NCI-H2029 treated with DMSO at 0.1 percent for 48 hours (cell line): ENCODE measurements around the gene FRAT2.
"Not testable (repeated sequence)": the region's sequence is repeated elsewhere in the genome, so short reads cannot be mapped to it uniquely, and the experiment has no call there.

Experiments used
- DNase-seq: peaks from one replicate; lab custom pipeline; 2025; lab: John Stamatoyannopoulos, UW

Gene FRAT2

DNA sequence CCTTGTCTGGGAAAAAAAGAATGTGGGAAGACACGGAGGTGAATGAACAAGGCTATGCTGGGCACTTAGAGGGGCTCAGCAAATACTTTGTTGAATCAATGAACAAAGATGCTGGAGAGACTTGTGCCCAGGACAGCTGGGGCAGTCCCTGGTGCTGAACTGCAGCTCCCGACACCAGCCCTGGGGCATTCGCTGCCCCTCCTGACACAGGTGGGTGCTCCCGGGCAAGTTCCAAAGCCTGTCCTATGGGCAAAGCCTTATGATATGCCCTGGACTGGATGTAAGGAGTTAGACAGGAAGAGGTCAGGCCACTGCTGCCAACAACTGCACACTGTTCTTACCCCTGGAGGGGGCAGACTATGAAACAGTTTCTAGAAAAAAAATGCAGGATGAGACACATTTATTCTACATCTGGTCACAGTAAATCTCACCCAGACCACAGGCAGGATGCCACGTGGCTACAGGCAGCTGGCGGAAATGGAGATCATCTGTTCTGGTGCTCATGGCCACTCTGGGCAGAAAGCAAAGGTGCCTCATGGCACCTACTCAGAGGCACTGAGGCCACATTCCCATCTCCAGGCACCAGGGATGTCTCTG, 21.9 kb upstream of the FRAT2 start:
- no peak for DNase-seq

DNA sequence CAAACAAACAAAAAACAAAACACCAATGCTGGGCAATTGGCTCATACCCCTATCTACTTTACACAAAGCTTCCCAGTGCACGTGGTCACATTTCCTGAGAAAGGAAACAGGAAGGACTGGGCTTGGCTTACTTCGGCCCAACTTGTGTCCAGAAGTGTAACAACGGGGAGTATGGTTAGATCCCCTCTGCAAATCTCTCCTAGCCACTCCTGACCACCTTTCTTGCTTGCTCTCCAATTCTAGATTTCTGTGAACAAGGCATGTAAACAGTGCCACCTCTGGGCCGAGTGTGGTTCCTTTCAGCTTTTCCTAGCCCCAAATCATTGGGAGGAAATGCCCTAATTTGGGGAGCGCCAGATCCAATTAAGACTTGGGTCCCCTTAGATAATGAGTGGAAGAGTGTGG, 21.0 kb upstream of the FRAT2 start:
- no peak for DNase-seq

DNA sequence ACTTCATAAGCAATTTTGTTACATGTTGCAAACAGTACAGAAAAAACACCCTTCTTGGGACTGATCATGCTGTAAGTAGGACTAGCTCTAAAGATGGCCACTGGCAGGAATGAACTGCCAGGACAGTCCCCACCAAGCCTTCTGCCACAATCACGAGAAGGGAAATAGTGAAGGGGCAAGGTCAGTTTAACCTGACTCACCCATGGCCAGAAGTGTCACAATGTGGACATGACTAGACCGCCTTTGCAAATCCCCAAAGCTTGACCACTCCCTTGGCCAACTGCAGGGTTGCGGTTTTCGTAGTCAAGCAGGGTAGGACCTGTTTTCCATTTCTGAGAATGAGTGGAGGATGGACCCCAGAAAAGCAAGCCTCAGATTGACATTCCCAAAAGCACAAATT, 19.4 kb upstream of the FRAT2 start:
- DNase-seq, result no peak

DNA sequence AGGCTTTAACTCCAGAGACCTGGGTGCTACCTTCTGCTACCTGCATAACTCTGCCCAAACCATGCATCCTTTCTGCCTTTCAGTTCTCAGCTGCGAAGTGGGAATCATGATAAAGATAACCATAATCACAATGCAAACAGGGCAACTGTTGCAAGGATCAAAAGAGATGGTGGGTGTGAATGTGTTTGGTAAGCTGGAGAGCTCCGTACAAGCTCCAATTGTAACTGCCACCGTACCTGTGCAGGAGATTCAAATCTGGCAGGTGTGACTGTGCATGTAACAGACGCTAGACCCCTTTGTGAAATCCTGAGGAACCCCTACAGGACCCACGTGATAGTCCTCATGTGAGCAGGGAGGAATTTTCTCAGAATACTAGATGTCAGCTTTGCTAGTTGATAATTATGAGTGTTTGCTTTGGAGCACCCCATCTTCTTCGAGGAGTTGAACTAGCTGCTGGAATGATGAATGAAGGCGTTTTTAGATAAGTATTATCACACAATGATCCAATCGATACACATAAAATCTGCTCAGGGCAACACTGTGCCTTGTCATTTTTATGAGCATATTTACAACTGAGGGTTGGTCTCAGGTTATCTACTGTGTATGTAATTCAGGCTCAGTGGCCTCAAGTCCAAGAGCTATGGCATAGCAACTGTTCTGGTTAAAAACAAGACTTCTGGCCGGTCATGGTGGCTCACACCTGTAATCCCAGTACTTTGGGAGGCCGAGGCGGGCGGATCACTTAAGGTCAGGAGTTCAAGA, 15.4 kb upstream of the FRAT2 start:
- DNase-seq, result no peak

DNA sequence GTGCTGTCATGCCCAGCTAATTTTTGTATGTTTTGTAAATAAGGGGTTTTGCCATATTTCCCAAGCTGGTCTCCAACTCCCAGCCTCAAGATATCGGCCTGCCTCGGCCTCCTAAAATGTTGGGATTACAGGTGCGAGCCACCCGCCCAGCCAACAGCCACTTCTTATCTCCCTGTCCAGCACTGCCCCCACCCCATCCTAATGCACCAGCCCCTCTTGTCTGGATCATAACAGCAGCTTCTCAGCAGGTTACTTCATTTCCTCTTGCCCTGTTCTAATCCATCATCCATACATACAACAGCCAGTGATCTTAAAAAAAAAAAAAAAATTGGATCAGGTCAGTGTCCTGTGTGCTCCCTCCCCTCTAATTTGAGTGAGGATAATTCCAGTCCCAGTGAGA, 12.8 kb upstream of the FRAT2 start:
- no peak for DNase-seq

DNA sequence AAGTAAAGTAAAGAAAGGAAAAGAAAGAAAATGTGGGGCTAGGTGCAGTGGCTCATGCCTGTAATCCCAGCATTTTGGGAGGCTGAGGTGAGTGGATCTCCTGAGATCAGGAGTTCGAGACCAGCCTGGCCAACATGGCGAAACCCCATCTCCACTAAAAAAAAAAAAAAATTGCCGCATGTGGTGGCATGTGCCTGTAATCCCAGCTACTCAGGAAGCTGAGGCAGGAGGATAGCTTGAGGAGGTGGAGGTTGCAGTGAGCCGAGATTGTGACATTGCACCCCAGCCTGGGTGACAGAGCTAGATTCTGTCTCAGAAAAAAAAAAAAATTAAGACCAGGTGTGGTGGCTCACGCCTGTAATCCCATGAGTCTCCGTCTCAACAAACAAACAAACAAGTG, 9.1 kb upstream of the FRAT2 start:
- not testable (repeated sequence) for DNase-seq

DNA sequence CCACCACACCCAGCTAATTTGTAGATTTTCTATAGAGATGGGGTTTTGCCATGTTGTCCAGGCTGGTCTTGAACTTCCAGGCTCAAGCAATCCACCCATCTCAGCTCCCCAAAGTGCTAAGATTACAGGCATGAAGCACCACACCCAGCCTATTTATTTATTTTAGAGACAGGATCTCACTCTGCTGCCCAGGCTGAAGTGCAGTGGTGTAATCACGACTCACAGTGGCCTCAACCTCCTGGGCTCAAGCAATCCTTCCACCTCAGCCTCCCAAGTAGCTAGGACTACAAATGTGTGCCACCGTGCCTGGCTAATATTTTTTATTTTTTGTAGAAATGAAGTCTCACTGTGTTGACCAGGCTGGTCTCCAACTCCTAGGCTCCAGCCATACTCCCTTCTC, 6.9 kb upstream of the FRAT2 start:
- no peak for DNase-seq

DNA sequence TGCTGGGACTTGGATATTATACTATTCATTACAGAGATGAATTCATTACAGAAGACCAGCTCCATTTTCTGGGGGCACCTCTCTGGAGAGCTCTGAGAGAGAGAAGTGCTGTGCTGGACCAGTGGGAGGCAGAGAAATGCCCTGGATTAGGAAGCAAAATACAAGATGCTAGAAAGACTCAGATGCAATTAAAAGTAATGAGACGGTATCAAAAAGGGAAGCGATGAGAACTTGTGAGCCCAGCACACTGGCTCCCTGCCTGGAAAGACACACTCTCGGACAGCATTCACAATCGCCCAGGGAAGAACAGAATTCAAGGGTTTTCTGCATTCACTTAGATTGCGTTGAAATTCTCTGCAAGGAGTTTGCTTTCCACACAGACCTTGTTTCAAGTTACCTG, 3.5 kb upstream of the FRAT2 start:
- no peak for DNase-seq

DNA sequence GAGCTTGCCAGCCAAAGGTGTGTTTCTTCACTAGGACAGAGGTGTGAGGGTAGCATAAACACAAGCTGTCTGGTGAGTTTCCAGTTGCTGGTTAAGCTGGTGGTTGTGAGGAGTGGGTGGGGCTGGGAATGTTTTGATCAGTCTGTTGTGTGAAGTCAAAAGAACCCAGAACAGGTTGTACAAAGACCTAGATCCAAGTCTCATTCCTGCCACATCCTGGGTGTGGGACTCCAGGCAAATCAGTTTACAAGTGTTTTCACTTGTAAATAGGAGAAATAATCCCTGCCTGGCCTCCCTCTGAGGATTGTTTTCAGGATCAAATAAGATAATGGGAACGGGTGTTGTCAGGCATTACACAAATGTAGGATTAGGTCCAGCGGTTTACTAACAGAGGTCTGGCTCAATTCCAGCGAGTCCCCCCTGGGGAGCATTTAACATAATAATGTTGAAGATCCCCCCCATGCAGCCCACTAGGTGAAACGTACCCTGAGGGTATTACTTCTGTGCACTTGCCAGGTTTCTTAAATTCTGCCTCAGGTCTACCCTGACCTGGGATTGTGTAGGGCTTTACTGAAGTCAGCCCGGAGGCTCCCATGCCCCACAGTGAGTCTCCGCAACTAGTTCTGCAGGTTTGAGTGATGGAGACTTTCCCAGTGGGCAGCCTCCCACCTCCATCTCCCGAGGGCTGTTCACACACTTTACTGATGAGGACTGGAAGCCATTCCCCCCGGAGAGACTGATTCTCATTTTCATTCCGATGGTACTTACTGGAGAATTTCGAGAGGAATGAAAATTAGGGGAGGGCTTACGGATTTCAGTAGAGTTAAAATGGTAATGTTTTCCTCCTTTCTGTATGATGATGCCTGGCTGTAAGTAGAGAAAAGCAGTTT, 2.7 kb upstream of the FRAT2 start:
- no peak for DNase-seq

DNA sequence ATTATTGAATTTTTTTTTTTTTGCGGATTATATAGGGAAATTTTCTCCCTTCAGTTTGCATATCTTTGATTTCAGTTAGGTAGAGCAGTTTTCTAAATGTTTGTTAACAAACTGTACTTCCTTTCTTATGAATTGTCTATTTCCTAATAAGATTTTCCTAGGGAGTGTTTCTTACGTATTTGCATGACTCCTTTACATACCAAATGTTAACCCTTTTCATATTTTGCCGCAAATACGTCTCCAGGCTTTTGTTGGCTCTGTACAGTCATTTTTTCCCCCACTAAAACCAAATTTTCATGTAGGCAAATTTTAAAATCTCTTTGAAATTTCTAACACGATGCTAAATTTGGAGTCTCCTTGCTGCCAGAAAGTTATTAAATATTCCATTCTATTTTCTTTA, 1.9 kb upstream of the FRAT2 start:
- no peak for DNase-seq

DNA sequence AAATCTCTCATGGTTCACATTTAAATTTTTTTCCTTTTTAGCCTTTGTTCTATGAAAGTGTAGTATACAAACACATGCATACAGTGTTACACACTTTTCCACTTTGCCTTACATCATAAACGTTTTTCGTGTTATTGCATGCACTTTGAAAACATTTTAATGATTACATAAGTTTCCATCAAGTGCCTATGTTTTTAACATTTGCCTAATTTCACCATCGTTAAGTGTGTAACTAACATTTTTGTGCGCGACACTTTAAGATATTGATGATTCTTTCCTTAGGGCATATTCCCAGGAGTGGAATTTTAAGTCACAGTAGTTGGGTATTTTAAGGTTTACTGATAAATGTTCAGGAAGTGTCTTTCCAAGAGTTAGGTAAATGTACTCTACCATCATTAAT, 1.5 kb upstream of the FRAT2 start:
- DNase-seq, result no peak

DNA sequence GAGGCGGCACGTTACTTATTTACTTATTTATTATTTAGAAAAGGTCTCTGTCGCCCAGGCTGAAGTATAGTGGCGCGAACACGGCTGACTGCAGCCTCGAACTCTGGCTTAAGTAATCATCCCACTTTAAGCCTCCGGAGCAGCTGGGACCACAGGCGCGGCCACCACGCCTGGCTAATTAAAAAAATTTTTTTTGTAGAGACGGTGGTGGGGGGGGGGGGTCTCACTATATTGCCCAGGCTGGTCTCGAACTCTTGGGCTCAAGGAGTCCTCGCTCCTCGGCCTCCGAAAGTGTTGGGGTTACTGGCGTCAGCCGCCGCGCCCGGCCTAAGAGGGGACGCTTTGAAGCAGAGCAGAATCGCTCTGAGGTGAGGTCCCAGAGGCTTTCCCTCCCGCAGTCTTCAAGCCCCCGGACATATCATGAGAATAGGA, 675 bp upstream of the FRAT2 start:
- no peak for DNase-seq

DNA sequence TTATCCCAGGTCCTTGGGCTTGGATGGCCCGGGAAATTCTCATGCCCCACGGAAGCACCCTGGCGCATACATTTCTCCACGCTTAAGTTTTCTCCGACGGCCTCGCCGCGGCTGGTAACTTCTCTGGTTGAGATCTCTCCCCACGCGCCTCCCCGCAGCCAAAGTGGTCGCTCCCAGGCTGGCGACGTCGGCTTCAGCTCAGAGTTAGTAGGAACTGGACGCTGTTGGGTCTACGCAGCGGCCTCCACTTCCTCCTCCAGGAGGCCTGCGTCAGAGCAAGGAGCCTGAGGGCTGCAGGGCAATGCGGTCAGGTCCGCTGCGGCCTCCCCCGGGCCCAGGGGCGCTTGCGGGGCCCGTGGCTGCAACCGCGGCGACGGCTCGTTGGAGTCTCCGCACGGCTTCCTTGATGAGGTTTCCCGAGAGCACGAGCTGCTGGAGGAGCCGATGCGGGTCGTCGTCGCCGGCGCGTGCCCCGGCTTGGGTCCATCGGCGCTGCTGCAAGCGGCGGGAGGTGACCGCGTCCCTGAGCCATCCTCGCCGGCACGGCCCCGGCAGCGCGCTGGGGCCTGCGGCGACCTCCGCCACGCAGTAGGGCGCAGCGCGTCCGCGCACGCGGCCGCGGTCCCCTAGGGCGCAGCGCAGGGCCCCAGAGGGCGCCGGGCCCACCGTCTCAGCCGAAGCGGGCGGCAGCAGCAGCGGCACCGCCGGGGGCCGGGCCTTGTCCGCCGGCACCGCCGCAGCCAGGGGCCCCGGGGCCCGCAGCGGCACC, 744 bp downstream of the FRAT2 start:
- DNase-seq, result no peak

DNA sequence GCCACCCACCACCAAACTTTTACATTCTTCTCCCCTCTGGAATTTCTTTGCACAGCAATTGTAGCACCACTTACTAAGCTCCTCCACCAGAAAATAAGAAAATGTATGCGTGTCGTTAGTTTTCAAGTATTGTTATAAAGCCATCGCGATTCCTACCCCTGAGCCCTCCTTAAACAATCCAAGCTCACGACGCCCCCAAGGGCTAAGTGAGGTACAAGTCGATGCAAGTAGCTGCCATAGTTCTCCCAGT, 1.3 kb downstream of the FRAT2 start:
- no peak for DNase-seq

DNA sequence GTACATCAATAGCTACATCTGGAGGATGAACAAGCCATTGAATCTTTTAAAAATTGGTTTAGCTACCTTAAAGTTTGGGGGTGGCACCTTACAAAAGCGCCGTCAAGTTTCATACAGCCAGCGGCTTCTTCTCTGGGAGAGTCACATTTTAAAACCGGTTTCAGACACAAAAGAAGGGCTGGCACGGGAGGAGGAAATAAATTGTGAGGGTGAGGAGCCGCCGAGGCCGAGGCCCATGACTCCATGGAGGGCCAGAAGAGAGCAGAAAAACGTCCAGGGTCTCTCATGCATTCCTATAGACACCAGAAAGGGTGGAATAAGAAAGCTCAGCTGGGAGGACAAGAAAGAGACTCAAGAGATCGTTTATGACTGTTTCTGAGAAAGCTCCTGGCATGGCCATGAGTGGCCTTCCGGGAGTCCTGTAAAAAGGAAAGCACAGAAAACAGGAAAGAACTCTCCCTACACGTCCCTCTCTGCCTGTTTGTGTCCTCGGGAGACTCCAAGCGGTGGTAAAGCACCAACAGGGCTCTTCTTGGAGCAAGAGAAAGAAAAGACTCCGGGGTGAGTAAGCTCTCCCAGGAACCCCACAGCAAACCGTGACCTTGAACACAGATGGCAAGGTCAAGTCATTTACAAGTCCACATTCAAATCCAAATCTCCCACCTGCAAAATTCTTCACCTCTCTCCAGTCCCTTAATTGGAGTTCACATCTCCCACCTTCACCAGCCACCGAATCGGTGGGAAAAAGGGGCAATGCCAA, 1.8 kb downstream of the FRAT2 start:
- no peak for DNase-seq

DNA sequence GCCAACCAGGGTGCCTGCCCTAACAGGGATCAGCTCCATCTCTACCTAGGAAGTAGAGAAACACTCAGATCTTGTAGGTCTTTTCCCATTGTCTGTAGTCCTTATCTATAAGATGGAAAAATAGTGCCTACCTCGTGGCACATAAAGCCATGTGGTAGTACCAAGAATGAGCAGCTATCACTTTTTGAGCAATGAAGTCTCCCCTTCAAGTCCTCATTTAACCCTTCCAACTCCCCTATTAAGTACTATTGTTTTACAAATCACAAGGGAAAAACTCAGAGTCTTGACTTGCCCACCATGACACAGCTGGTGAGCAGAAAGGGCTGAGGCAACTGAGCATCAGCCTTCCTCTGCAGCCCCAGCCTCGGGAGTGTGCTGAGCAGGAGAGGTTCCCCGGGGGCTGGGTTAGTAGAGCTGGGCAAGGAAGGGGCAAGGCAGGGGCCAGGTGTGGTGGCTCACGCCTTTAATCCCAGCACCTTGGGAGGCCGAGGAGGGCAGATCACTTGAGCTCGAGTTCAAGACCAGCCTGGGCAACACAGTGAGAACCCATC, 3.3 kb downstream of the FRAT2 start:
- no peak for DNase-seq

DNA sequence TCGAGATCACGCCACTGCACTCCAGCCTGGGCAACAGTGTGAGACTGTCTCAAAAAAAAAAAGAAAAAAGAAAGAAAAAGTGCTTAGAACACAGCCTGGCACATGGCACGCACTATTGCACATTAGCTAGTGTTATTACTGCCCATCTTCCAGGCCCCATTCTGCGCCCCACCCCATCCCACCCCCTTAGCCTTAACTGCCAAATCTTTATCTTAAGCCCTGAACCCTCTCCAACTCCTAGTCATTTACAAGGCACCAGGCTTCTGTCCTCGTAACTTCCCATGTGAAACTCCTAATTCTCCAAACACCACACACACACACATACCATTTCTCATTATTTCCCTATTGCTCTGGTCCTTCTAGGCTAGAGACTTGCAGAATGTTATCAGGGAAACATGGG, 4.8 kb downstream of the FRAT2 start:
- DNase-seq, result no peak

DNA sequence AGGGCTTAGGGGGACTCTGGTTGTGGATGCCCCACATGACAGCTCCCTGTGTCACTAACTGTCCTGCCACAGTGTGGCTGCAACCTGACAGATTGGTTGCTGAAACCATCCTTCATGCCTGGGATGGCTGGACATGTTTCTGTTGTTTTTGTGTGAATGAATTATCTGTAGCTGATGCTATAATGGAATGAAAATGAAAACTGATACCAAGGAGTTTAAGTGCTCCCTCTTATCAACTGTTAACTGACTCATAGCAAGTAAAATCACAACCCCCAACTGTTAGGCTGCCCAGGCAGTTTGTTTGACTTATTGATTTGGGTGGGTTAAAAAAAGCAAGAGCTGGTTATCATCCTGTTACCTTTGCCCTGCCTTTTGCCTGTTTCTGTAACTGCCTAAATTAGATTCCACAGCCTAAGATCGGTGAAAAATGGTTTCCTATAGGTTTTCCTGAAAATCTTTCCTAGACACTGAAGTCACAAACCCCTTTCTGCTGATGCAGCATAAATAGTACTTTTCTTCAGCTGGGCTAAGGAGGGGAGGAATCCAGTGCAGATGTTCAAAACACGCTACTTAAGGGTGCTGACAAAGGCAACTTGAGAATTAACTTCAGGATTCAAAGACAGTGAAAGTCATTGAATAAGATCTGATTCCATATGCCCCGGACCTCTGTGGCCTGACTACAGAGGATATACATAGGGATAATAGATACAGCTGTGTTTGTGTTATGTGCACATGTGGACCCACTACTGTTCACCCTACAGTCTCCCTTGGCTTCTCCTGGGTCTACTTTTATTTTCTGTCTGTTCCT, 5.7 kb downstream of the FRAT2 start:
- no peak for DNase-seq

DNA sequence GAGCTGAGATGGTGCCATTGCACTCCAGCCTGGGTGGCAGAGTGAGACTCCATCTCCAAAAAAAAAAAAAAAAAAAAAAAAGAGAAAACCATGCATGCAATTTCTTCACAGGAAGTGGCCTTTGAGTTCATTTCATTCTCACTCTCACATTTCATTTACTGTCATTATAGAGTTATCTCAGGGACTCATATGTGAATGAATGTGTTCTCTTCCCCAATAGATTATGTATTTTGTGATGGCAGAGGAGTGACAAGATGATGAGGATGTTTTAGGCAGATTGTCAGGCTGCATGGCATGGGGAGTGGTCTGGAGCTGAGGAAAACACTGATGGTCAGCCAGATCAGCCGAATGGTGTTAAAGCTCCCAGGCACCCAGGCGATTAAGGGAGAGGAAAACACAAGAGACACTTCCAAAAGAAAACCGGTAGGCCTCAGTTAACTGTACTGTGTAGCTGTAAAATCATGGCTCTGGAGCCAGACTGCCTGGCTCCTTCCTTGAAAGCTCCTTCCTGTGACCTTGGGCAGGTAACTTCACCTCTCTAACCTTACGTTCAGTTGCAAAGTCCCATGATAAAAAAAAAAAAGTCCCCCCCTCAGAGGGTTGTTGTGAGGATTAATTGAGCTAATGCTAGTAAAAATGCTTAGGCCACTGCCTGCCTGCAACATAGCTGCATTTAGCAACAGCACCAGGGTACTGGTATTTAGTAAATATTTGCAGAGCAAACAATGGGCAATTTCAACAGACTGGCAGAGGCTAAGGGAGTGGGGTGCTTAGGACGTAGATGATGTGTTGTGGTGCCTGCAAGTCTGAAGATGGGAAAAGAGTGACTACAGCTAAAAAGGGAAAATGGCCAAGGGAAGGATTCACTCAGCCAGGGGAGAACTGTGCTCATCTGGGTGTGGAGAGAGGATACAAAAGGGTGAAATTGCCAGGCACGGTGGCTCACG, 6.9 kb downstream of the FRAT2 start:
- DNase-seq, result peak; percentile 65

DNA sequence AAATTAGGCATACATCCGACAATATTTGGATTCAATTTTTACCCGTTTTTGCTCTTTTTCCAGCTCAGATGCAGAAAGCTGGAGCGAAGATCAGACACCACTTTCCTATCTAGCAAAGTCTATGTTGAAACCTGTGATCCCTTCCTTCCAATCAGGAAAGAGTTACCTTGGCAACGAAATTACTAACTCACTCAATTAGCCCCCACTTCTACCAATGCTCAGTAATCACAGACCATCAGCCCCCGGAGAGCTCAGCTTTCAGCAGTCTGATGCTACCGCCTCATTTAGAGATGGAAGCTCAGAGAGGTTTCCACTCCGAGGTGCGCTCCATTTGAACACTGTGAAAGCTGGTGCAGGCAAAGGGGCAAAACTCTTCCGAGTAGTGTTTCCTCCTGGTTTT, 8.8 kb downstream of the FRAT2 start:
- no peak for DNase-seq
